DOHH2 (cell line): ENCODE measurements around the gene KIF26B.

Source experiments
- EZH2phosphoT487 ChIP-seq: fragments of 200-600 bp; sonication (generic); IDR thresholded peaks from 2 replicates; pipeline ENCODE4 v1.6.1; 2017; ENCODE audit warnings: borderline replicate concordance, mild to moderate bottlenecking, antibody characterized with exemption, low read length, moderate library complexity, mixed read lengths
- TF ChIP-seq, protein P1 (sequence below): fragments of 200-600 bp; sonication (generic); IDR thresholded peaks from one replicate; pipeline ENCODE4 v1.5.1; 2014; ENCODE audit warnings: antibody characterized with exemption, mild to moderate bottlenecking, low read depth, low read length; ENCODE audit not compliant: poor library complexity, severe bottlenecking

DNA sequence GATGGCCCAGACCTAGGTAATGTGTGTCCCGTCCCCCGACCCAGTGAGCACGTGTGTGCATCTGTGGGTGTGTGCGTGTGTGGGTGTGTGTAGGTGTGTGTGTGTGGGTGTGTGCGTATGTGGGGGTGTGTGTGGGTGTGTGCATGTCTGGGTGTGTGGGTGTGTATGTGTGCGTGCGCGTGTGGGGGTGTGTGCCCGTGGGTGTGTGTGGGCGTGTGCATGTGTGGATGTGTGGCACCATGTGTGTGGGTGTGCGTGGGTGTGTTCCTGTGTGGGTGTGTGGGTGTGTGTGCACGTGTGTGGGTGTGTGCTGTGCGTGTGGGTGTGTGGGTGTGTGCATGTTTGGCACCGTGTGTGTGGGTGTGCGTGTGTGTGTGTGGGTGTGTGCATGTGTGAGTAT, 309.5 kb downstream of the KIF26B start:
- TF ChIP-seq, protein P1, sequence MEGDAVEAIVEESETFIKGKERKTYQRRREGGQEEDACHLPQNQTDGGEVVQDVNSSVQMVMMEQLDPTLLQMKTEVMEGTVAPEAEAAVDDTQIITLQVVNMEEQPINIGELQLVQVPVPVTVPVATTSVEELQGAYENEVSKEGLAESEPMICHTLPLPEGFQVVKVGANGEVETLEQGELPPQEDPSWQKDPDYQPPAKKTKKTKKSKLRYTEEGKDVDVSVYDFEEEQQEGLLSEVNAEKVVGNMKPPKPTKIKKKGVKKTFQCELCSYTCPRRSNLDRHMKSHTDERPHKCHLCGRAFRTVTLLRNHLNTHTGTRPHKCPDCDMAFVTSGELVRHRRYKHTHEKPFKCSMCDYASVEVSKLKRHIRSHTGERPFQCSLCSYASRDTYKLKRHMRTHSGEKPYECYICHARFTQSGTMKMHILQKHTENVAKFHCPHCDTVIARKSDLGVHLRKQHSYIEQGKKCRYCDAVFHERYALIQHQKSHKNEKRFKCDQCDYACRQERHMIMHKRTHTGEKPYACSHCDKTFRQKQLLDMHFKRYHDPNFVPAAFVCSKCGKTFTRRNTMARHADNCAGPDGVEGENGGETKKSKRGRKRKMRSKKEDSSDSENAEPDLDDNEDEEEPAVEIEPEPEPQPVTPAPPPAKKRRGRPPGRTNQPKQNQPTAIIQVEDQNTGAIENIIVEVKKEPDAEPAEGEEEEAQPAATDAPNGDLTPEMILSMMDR = no peak
- no peak for TF ChIP-seq EZH2phosphoT487
